PC-9 (cell line): Measurements from ENCODE around the gene RUNX2. TPM values are rescaled to one million over a fixed set of nuclear protein-coding genes. Genes with fewer than 3 reads are reported as not detected.

ENCODE experiments used
- BruUV-seq: library from RNA; stranded (reverse); fragments of 400-500 nt; replicated peaks from 2 replicates; lab custom pipeline; 2021; lab: Mats Ljungman, UMichigan
- CTCF ChIA-PET: fragments of 300-600 bp; sonication (Branson Sonifier 250); formaldehyde crosslinking; loops from one replicate; lab custom pipeline; 2022; ENCODE audit warnings: antibody characterized with exemption; lab: Charles Lee
- POLR2A ChIA-PET: fragments of 300-600 bp; sonication (Branson Sonifier 250); formaldehyde crosslinking; loops from one replicate; lab custom pipeline; 2022; ENCODE audit warnings: antibody characterized with exemption; ENCODE audit not compliant: unreplicated experiment; lab: Charles Lee
- DNase-seq, 2 experiments: peaks; one replicate each; pipeline versions ENCODE4 v3.0.0 to v3.0.0-alpha.2; 2015 to 2022; ENCODE audit warnings: mixed read lengths in 1 of 2
- H2AFZ ChIP-seq: fragments of 200-600 bp; sonication (generic); 2 replicates; pipeline ENCODE4 v1.8.1; 2017; ENCODE audit warnings: antibody characterized with exemption
- H3F3A ChIP-seq: fragments of 200-600 bp; sonication (generic); 2 replicates; pipeline ENCODE4 v1.8.1; 2017; ENCODE audit warnings: antibody characterized with exemption, mild to moderate bottlenecking, low read depth; ENCODE audit not compliant: insufficient read depth
- H3K27ac ChIP-seq: fragments of 200-600 bp; sonication (generic); 2 replicates; pipeline ENCODE4 v1.6.1; 2016; ENCODE audit warnings: mixed run types
- H3K27me3 ChIP-seq: fragments of 200-600 bp; sonication (generic); 2 replicates; pipeline ENCODE4 v1.6.1; 2016; ENCODE audit warnings: low read depth, mixed run types; ENCODE audit not compliant: insufficient read depth
- H3K36me3 ChIP-seq: fragments of 200-600 bp; sonication (generic); 2 replicates; pipeline ENCODE4 v1.6.1; 2016; ENCODE audit warnings: low read depth, mixed run types
- H3K4me1 ChIP-seq: fragments of 200-600 bp; sonication (generic); replicated peaks from 2 replicates; pipeline ENCODE4 v1.6.1; 2016; ENCODE audit warnings: mixed run types; ENCODE audit not compliant: insufficient read depth
- H3K4me2 ChIP-seq: fragments of 200-600 bp; sonication (generic); 2 replicates; pipeline ENCODE4 v1.6.1; 2017; ENCODE audit warnings: mixed run types
- H3K4me3 ChIP-seq: fragments of 200-600 bp; sonication (generic); 2 replicates; pipeline ENCODE4 v1.6.1; 2016; ENCODE audit warnings: mixed run types
- H3K79me2 ChIP-seq: fragments of 200-600 bp; sonication (generic); 2 replicates; pipeline ENCODE4 v1.6.1; 2017; ENCODE audit warnings: low read depth, mixed run types
- H3K9me2 ChIP-seq: fragments of 200-600 bp; sonication (generic); 2 replicates; pipeline ENCODE4 v1.8.1; 2017; ENCODE audit warnings: mild to moderate bottlenecking; ENCODE audit not compliant: insufficient read depth
- H3K9me3 ChIP-seq: fragments of 200-600 bp; sonication (generic); 2 replicates; pipeline ENCODE4 v1.8.1; 2016; ENCODE audit warnings: low read depth; ENCODE audit not compliant: insufficient read depth
- H4K20me1 ChIP-seq: fragments of 200-600 bp; sonication (generic); 2 replicates; pipeline ENCODE4 v1.8.1; 2017; ENCODE audit not compliant: insufficient read depth
- EZH2 ChIP-seq: fragments of 200-600 bp; sonication (generic); IDR thresholded peaks from 2 replicates; pipeline ENCODE4 v1.8.0; 2017; ENCODE audit warnings: antibody characterized with exemption, low read depth
- intact Hi-C: fragments of 100-400 bp; cut with micrococcal nuclease; formaldehyde crosslinking; loops from one replicate; pipeline ENCODE4 v1.10.0; 2022; ENCODE audit not compliant: unreplicated experiment
- total RNA-seq: library from RNA; stranded (reverse); gene quantifications from 2 replicates; pipeline ENCODE4 v1.2.3, GENCODE V29; 2021
- TF ChIP-seq, protein P1 (sequence below): fragments of 200-600 bp; sonication (generic); conservative IDR thresholded peaks from 2 replicates; pipeline ENCODE4 v1.6.1; 2017; ENCODE audit warnings: mixed run types, antibody characterized with exemption, mild to moderate bottlenecking, moderate library complexity

RUNX2 gene
- total RNA-seq, 1 experiment from 2014 or later, result 12.5 TPM

DNA sequence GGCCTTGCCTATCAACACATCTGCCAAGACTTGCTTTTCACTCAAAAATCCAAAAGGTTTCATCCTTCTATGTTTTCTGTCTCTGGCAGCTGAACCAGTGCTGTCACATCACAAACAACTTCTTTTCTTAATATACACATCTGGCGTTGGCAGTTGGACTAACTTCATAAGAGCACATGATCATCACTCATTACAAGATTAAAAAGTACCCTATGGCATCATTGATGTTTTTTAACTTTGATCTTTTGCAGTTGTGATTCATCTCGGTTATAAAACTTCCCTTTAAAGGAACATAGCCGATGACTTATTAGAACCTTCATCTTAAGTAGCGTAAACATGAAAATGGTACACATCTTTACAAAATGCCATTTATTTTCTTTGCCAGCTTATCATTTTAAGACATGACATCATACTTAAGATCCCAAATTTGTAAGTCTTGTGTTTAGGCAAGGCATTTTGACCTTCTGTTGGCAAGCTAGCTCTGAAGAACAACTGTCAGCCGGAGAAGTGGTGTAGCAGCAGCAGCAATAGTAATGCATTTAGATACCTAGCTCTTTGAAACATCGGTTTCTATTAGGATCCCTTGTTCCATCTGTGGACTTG lies 113.8 kb downstream of the RUNX2 start:
- Histone ChIP-seq H3K36me3 (peaks cover 16% of the 10 kb centered on the region; the same call in 1 of the 2 replicates), H4K20me1 (no peaks in the 10 kb centered on the region), H3K9me3 (no peaks in the 10 kb centered on the region), H3K4me2 (no peak overlapping the region), H2AFZ (no peak overlapping the region), H3K27ac (no peak overlapping the region), H3K4me3 (no peak overlapping the region), H3F3A (peaks cover 24% of the 10 kb centered on the region), H3K79me2 (no peaks in the 10 kb centered on the region), H3K4me1 (peaks cover 30% of the 10 kb centered on the region), H3K27me3 (no peaks in the 10 kb centered on the region), H3K9me2 (no peaks in the 10 kb centered on the region)
- no peak for DNase-seq
- POLR2A ChIA-PET, result interaction anchor here (0.9 kb wide), 1 partner anchor 27 kb away, joined by 3 read pairs; no protein-coding TSS in a partner anchor
- BruUV-seq, result no TSS peak
- TF ChIP-seq, protein P1, sequence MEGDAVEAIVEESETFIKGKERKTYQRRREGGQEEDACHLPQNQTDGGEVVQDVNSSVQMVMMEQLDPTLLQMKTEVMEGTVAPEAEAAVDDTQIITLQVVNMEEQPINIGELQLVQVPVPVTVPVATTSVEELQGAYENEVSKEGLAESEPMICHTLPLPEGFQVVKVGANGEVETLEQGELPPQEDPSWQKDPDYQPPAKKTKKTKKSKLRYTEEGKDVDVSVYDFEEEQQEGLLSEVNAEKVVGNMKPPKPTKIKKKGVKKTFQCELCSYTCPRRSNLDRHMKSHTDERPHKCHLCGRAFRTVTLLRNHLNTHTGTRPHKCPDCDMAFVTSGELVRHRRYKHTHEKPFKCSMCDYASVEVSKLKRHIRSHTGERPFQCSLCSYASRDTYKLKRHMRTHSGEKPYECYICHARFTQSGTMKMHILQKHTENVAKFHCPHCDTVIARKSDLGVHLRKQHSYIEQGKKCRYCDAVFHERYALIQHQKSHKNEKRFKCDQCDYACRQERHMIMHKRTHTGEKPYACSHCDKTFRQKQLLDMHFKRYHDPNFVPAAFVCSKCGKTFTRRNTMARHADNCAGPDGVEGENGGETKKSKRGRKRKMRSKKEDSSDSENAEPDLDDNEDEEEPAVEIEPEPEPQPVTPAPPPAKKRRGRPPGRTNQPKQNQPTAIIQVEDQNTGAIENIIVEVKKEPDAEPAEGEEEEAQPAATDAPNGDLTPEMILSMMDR, result no peak
- no peak for TF ChIP-seq EZH2
- CTCF ChIA-PET, result no interaction called here
- intact Hi-C loops, result no loop called here

DNA sequence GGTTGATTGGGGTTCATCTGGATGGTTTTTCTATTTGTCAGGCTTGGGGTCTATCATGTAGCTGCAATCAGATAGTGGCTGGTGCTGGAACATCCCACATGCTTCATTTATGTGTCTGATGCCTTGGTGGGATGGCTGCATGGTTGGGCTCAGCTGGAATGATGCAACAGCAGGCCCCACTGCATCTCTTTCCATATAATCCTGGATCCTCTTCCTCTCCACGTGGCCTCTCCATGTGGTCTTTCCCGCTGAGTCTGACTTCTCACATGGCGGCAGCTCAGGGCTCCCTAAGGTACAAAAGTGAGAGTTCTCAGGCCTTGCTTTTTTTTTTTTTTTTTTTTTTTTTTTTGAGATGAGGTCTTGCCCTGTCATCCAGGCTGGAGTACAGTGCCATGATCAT lies 114.6 kb downstream of the RUNX2 start:
- CTCF ChIA-PET, result no interaction called here

DNA sequence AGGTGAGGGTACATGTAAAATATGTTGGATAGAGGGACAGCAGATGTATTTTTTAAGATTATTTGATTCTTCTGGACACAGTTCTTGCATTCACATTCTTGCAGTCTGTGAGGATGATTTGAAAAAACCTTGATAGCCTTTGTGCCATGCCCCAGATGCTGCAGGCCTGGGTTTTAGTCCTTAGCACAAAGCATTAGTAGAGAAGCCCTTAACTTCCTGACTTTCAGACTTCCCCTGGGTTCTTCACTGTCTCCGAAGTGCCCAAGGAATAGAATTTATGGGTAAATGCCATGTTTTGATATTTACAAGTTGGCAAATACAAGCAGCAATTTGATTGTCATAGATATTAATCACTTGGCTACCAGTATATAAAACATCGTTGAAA lies 117.2 kb downstream of the RUNX2 start:
- BruUV-seq, result no TSS peak
- H3K9me2 ChIP-seq, result no peaks in the 10 kb centered on the region
- peaks cover 24% of the 10 kb centered on the region for H3F3A ChIP-seq
- no peak overlapping the region for H3K4me3 ChIP-seq
- no peaks in the 10 kb centered on the region for H3K9me3 ChIP-seq
- peaks cover 40% of the 10 kb centered on the region for H3K4me1 ChIP-seq
- H2AFZ ChIP-seq, result no peak overlapping the region
- no peaks in the 10 kb centered on the region for H3K79me2 ChIP-seq
- no peaks in the 10 kb centered on the region for H4K20me1 ChIP-seq
- no peaks in the 10 kb centered on the region for H3K27me3 ChIP-seq
- POLR2A ChIA-PET, result no interaction called here
- no peak for DNase-seq
- CTCF ChIA-PET, result no interaction called here
- H3K4me2 ChIP-seq, result peak overlapping the region; percentile 29
- no peaks in the 10 kb centered on the region for H3K36me3 ChIP-seq
- H3K27ac ChIP-seq, result peak overlapping the region; percentile 84
- TF ChIP-seq, protein P1, result no peak
- no peak for TF ChIP-seq EZH2
- intact Hi-C loops, result loop anchor here (2.0 to 5.0 kb wide), 2 partner anchors 142 to 269 kb away; no protein-coding TSS in a partner anchor

More for the DNA sequence above, 114.6 kb downstream of the RUNX2 start:
- no peak for DNase-seq
- Histone ChIP-seq H3F3A (peaks cover 24% of the 10 kb centered on the region), H3K27me3 (no peaks in the 10 kb centered on the region), H3K4me3 (no peak overlapping the region), H3K4me1 (peaks cover 35% of the 10 kb centered on the region), H3K4me2 (no peak overlapping the region), H3K27ac (no peak overlapping the region), H3K9me3 (no peaks in the 10 kb centered on the region), H2AFZ (no peak overlapping the region), H3K36me3 (peaks cover 8% of the 10 kb centered on the region; the same call in 1 of the 2 replicates), H3K9me2 (no peaks in the 10 kb centered on the region), H4K20me1 (no peaks in the 10 kb centered on the region), H3K79me2 (no peaks in the 10 kb centered on the region)
- POLR2A ChIA-PET, result interaction anchor here (0.9 kb wide), 1 partner anchor 26 kb away, joined by 3 read pairs; no protein-coding TSS in a partner anchor
- no TSS peak for BruUV-seq
- intact Hi-C loops, result no loop called here
- TF ChIP-seq EZH2, result no peak
- TF ChIP-seq, protein P1, result no peak
